K562 (cell line): Measurements from ENCODE around the gene NHSL2. TPM values are rescaled to one million over a fixed set of nuclear protein-coding genes. Genes with fewer than 3 reads are reported as not detected.
A peak's percentile ranks its signal among the peaks of the same experiment; 100 is the strongest.

ENCODE experiments used
- ATAC-seq: fragments of 200-7000 bp; cut with Tn5 transposase; 3 replicates; pipeline ENCODE4 v1.9.1; 2020; ENCODE audit warnings: moderate library complexity
- BruUV-seq: library from RNA; stranded (reverse); fragments of 400-500 nt; replicated peaks from 2 replicates; lab custom pipeline; 2021; lab: Mats Ljungman, UMichigan
- CTCF ChIA-PET: fragments of 300-600 bp; formaldehyde crosslinking; extraction: SDS; loops from one replicate; lab custom pipeline; 2021; ENCODE audit warnings: low intra/inter-chr PET ratio; lab: Yijun Ruan, JAX
- POLR2A ChIA-PET: fragments of 300-600, 350-650 bp; sonication (Branson Sonifier 250); formaldehyde crosslinking; extraction: SDS; loops from one replicate; lab custom pipeline; 2021; ENCODE audit warnings: antibody characterized with exemption, inconsistent platforms; lab: Yijun Ruan, JAX
- DNase-seq, 4 experiments: peaks; one replicate each; pipeline versions ENCODE4 v3.0.0 to v3.0.0-alpha.2; 2011 to 2018; ENCODE audit warnings: low spot score in 3 of 4, mixed read lengths in 3 of 4; ENCODE audit errors: extremely low read depth in 1 of 4
- FAIRE-seq: peaks from 2 replicates; lab custom pipeline; 2011; peaks lifted over from hg19 to GRCh38; lab: Jason Lieb, UNC
- H2AFZ ChIP-seq: 2 replicates; pipeline ENCODE4 v1.6.0; 2011; ENCODE audit warnings: low read depth, low read length, control low read depth, inconsistent platforms
- H3K27ac ChIP-seq: fragments of 200-600 bp; 3 replicates; pipeline ENCODE4 v1.8.0; 2011; ENCODE audit warnings: low read depth, mild to moderate bottlenecking, control low read depth, inconsistent platforms, low read length, moderate library complexity, mixed read lengths; ENCODE audit errors: extremely low read depth
- H3K27me3 ChIP-seq, 2 experiments: fragments of 300-600 bp in 1 of 2; 2 replicates in 1 of 2; 3 replicates in 1 of 2; pipeline versions ENCODE4 v1.6.0 to v1.8.0; 2011; ENCODE audit warnings: inconsistent platforms in 2 of 2, low read length in 2 of 2, mild to moderate bottlenecking in 1 of 2, mixed read lengths in 1 of 2, moderate library complexity in 1 of 2; ENCODE audit not compliant: control insufficient read depth in 2 of 2, insufficient read depth in 2 of 2
- H3K36me3 ChIP-seq: fragments of 300-600 bp; 3 replicates; pipeline ENCODE4 v1.8.0; 2011; ENCODE audit warnings: mild to moderate bottlenecking, low read length, inconsistent platforms; ENCODE audit not compliant: control insufficient read depth, insufficient read depth
- H3K4me1 ChIP-seq, 2 experiments: fragments of 200-600 bp in 1 of 2; replicated peaks in 1 of 2; 2 replicates in 1 of 2; 3 replicates in 1 of 2; pipeline versions ENCODE4 v1.5.1 to v1.8.0; 2011; ENCODE audit warnings: inconsistent platforms in 2 of 2, low read length in 2 of 2, mild to moderate bottlenecking in 1 of 2, mixed read lengths in 1 of 2, moderate library complexity in 1 of 2; ENCODE audit not compliant: control insufficient read depth in 2 of 2, insufficient read depth in 2 of 2
- H3K4me2 ChIP-seq: 2 replicates; pipeline ENCODE4 v1.6.1; 2011; ENCODE audit warnings: low read length, control low read depth, inconsistent platforms, mixed read lengths; ENCODE audit not compliant: insufficient read depth
- H3K4me3 ChIP-seq: fragments of 200-600 bp; sonication (generic), shearing (Covaris generic); 2 replicates; pipeline ENCODE4 v1.5.1; 2016; ENCODE audit warnings: control low read depth, inconsistent platforms
- H3K79me2 ChIP-seq: fragments of 200-600 bp; 3 replicates; pipeline ENCODE4 v1.8.0; 2011; ENCODE audit warnings: low read length, inconsistent platforms; ENCODE audit not compliant: control insufficient read depth, insufficient read depth
- H3K9ac ChIP-seq, 2 experiments: 2 replicates each; pipeline versions ENCODE4 v1.6.0 to v1.6.1; 2011; ENCODE audit warnings: low read depth in 2 of 2, low read length in 2 of 2, control low read depth in 1 of 2, inconsistent platforms in 1 of 2, mild to moderate bottlenecking in 1 of 2, mixed read lengths in 1 of 2; ENCODE audit not compliant: insufficient read depth in 1 of 2
- H3K9me1 ChIP-seq: one replicate; pipeline ENCODE4 v1.6.0; 2011; ENCODE audit warnings: inconsistent platforms, mild to moderate bottlenecking, low read length, moderate library complexity; ENCODE audit not compliant: control insufficient read depth, insufficient read depth
- H3K9me3 ChIP-seq: replicated peaks from 2 replicates; pipeline ENCODE4 v1.5.1; 2011; ENCODE audit warnings: low read depth, low read length, inconsistent platforms; ENCODE audit not compliant: control insufficient read depth, insufficient read depth
- H4K20me1 ChIP-seq: replicated peaks from 2 replicates; pipeline ENCODE4 v1.6.1; 2011; ENCODE audit warnings: low read length, inconsistent platforms, mixed read lengths; ENCODE audit not compliant: control insufficient read depth, insufficient read depth
- CBFA2T3 ChIP-seq: fragments of 450-650 bp; IDR thresholded peaks from 2 replicates; pipeline ENCODE4 v1.6.1; 2017
- CC2D1A ChIP-seq: fragments of 450-650 bp; IDR thresholded peaks from 2 replicates; pipeline ENCODE4 v1.6.1; 2017; ENCODE audit warnings: mild to moderate bottlenecking
- DACH1 ChIP-seq: fragments of 450-650 bp; IDR thresholded peaks from 2 replicates; pipeline ENCODE4 v1.6.1; 2018; ENCODE audit not compliant: partially characterized antibody
- ELF2 ChIP-seq: fragments of 250-450 bp; sonication (Bioruptor Pico); IDR thresholded peaks from 2 replicates; pipeline ENCODE4 v1.5.0; 2021; ENCODE audit warnings: mild to moderate bottlenecking
- MBD2 ChIP-seq: sonication (generic); IDR thresholded peaks from 2 replicates; pipeline ENCODE4 v1.6.1; 2016; ENCODE audit warnings: low read depth, borderline replicate concordance
- MIER1 ChIP-seq: fragments of 450-650 bp; IDR thresholded peaks from 2 replicates; pipeline ENCODE4 v1.6.1; 2016; ENCODE audit warnings: antibody characterized with exemption, mild to moderate bottlenecking, low read depth
- RBM39 ChIP-seq: fragments of 200-400 bp; formaldehyde crosslinking; optimal IDR thresholded peaks from 2 replicates; pipeline ENCODE3; 2018; ENCODE audit warnings: low read depth, low read length
- STAG1 ChIP-seq: sonication (generic); formaldehyde crosslinking; IDR thresholded peaks from 2 replicates; pipeline ENCODE4 v1.5.0; 2020; ENCODE audit warnings: missing genetic modification reagents, borderline replicate concordance
- TCF7 ChIP-seq: sonication (generic); IDR thresholded peaks from 2 replicates; pipeline ENCODE4 v1.6.1; 2016; ENCODE audit warnings: antibody characterized with exemption, borderline replicate concordance
- ZBTB43 ChIP-seq: sonication (generic); formaldehyde crosslinking; IDR thresholded peaks from 2 replicates; pipeline ENCODE4 v1.8.0; 2023; ENCODE audit warnings: mild to moderate bottlenecking, missing genetic modification reagents
- WGBS: fragments of 100-300 bp; shearing (Covaris generic); methylation state at CpG from one replicate; pipeline ENCODE4 v1.1.6; 2016; ENCODE audit warnings: low coverage, mixed read lengths; ENCODE audit not compliant: insufficient coverage; ENCODE audit errors: missing lambda C conversion rate; 5-methylcytosine and 5-hydroxymethylcytosine counted together
- in situ Hi-C: fragments of 300-500 bp; cut with MboI; formaldehyde crosslinking; loops from 4 replicates; pipeline ENCODE4 v1.15.0; 2018; ENCODE audit warnings: inconsistent platforms, mixed read lengths
- intact Hi-C: fragments of 100-400 bp; cut with micrococcal nuclease; formaldehyde crosslinking; loops from 2 replicates; pipeline ENCODE4 v1.14.2; 2022
- polyA plus RNA-seq, 8 experiments: library from polyadenylated mRNA; depleted of rRNA in 4 of 8; stranded (reverse) in 5 of 8; unstranded in 3 of 8; fragments of >200 nt; fragmentation: Nextera tagmentation in 2 of 8; fragmentation: Illumina TruSeq in 1 of 8; extraction: Ambion mirVana in 2 of 8; extraction: Trizol in 1 of 8; gene quantifications; 2 replicates each; pipeline versions ENCODE4 v1.2.1 to v1.2.3, GENCODE V29; 2011 to 2014; ENCODE audit warnings: inconsistent platforms in 1 of 8, missing spikeins in 1 of 8
- total RNA-seq, 7 experiments: library from RNA; depleted of rRNA in 6 of 7; stranded (reverse); fragments of >200 nt in 6 of 7; fragmentation: Illumina TruSeq in 2 of 7; extraction: Trizol in 2 of 7; gene quantifications; 2 replicates each; pipeline versions ENCODE4 v1.2.1 to v1.2.3, GENCODE V29; 2011 to 2021; ENCODE audit warnings: low replicate concordance in 1 of 7
- TF ChIP-seq, protein P1 (sequence below), 2 experiments: fragments of 450-650 bp; IDR thresholded peaks; 2 replicates each; pipeline ENCODE4 v1.6.1; 2018; ENCODE audit warnings: mild to moderate bottlenecking in 2 of 2, low read depth in 1 of 2; ENCODE audit not compliant: partially characterized antibody in 2 of 2
- TF ChIP-seq, protein P2 (sequence below): fragments of 250-450 bp; sonication (Bioruptor Pico); IDR thresholded peaks from 2 replicates; pipeline ENCODE4 v1.8.0; 2021; ENCODE audit warnings: moderate library complexity, mild to moderate bottlenecking, inconsistent platforms

NHSL2 gene
- total and polyA plus RNA-seq, 9 of the 15 experiments (the other 6 are each of a cell fraction or from before 2014, with no cell fraction given) = 0.02 TPM; not detected in 8

- H3K4me1 ChIP-seq = peaks cover 0 to 7% of the 10 kb centered on the region in 2 experiments; a peak in 3 of 5 replicates
- peak within 1 kb of the TSS; percentile 84 for H3K27ac ChIP-seq
- no TSS peak for BruUV-seq
- ATAC-seq (peak; percentile 97), FAIRE-seq (peak; percentile 97), DNase-seq (peak; percentile 82 to 96 (median 88))
- WGBS = under 1% methylated on average over 24 of the region's 46 CpGs
- H3K4me3 ChIP-seq = peak within 1 kb of the TSS; percentile 83
- no peaks in the 10 kb centered on the region for H3K9me1 ChIP-seq
- H4K20me1 ChIP-seq = no peaks in the 10 kb centered on the region
- POLR2A ChIA-PET = interaction anchor here (0.6 to 1.2 kb wide), 7 partner anchors 9 to 186 kb away, joined by 3 to 7 read pairs (median 3); partner anchors contain the start of gene RPS4X
- intact Hi-C loops = no loop called here
- peak within 1 kb of the TSS; percentile 93 for H2AFZ ChIP-seq
- CTCF ChIA-PET = no interaction called here
- in situ Hi-C loops = no loop called here
- peak within 1 kb of the TSS; percentile 96 for H3K4me2 ChIP-seq
- no peaks in the 10 kb centered on the region for H3K9me3 ChIP-seq
- no peaks in the 10 kb centered on the region; the same call in 2 of the 3 replicates for H3K36me3 ChIP-seq
- H3K79me2 ChIP-seq = peaks cover 17% of the 10 kb centered on the region
- H3K9ac ChIP-seq = peak within 1 kb of the TSS; percentile 88 to 95
- no peaks in the 10 kb centered on the region for H3K27me3 ChIP-seq
- TF ChIP-seq TCF7 (no peak), CC2D1A (no peak), ZBTB43 (CRISPR knock-in tag) (no peak), DACH1 (peak; percentile 86), STAG1 (no peak), CBFA2T3 (no peak), MIER1 (no peak), ELF2 (CRISPR knock-in tag) (no peak), RBM39 (no peak), MBD2 (peak; percentile 52; the same call in 1 of the 2 replicates)
- TF ChIP-seq, protein P1, sequence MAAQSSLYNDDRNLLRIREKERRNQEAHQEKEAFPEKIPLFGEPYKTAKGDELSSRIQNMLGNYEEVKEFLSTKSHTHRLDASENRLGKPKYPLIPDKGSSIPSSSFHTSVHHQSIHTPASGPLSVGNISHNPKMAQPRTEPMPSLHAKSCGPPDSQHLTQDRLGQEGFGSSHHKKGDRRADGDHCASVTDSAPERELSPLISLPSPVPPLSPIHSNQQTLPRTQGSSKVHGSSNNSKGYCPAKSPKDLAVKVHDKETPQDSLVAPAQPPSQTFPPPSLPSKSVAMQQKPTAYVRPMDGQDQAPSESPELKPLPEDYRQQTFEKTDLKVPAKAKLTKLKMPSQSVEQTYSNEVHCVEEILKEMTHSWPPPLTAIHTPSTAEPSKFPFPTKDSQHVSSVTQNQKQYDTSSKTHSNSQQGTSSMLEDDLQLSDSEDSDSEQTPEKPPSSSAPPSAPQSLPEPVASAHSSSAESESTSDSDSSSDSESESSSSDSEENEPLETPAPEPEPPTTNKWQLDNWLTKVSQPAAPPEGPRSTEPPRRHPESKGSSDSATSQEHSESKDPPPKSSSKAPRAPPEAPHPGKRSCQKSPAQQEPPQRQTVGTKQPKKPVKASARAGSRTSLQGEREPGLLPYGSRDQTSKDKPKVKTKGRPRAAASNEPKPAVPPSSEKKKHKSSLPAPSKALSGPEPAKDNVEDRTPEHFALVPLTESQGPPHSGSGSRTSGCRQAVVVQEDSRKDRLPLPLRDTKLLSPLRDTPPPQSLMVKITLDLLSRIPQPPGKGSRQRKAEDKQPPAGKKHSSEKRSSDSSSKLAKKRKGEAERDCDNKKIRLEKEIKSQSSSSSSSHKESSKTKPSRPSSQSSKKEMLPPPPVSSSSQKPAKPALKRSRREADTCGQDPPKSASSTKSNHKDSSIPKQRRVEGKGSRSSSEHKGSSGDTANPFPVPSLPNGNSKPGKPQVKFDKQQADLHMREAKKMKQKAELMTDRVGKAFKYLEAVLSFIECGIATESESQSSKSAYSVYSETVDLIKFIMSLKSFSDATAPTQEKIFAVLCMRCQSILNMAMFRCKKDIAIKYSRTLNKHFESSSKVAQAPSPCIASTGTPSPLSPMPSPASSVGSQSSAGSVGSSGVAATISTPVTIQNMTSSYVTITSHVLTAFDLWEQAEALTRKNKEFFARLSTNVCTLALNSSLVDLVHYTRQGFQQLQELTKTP (IDR thresholded peaks at IDR 0.05; ENCODE audit: low read depth in 1 of 2, partially characterized antibody in 2 of 2) = no peak
- TF ChIP-seq, protein P2, sequence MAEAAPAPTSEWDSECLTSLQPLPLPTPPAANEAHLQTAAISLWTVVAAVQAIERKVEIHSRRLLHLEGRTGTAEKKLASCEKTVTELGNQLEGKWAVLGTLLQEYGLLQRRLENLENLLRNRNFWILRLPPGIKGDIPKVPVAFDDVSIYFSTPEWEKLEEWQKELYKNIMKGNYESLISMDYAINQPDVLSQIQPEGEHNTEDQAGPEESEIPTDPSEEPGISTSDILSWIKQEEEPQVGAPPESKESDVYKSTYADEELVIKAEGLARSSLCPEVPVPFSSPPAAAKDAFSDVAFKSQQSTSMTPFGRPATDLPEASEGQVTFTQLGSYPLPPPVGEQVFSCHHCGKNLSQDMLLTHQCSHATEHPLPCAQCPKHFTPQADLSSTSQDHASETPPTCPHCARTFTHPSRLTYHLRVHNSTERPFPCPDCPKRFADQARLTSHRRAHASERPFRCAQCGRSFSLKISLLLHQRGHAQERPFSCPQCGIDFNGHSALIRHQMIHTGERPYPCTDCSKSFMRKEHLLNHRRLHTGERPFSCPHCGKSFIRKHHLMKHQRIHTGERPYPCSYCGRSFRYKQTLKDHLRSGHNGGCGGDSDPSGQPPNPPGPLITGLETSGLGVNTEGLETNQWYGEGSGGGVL (CRISPR knock-in tag) = no peak
Observed at GRCh38 chrX:72181178-72182125, 270.8 kb downstream of the NHSL2 start, which contains the start of gene PIN4. PIN4 (plus strand) TSS chrX:72181757; CDS start chrX:72181786, 29 bp downstream.
